Measurements from ENCODE around the gene AZIN2.

Gene AZIN2

GRCh38 chr1:33148615-33149014, 67.7 kb downstream of the AZIN2 start:
- DNase-seq (ENCODE audit: insufficient read length, low spot score) (no peak), FAIRE-seq (no peak)

GRCh38 chr1:33149453-33150190, 68.7 kb downstream of the AZIN2 start:
- FAIRE-seq: no peak

GRCh38 chr1:33150522-33150921, 69.6 kb downstream of the AZIN2 start:
- FAIRE-seq (no peak), DNase-seq (ENCODE audit: insufficient read length, low spot score) (no peak)

More at GRCh38 chr1:33149453-33150190, 68.7 kb downstream of the AZIN2 start:
- DNase-seq (ENCODE audit: insufficient read length, low spot score): no peak

GRCh38 chr1:33151116-33151515, 70.2 kb downstream of the AZIN2 start:
- FAIRE-seq (no peak), DNase-seq (ENCODE audit: insufficient read length, low spot score) (no peak)

GRCh38 chr1:33152685-33153432, 71.9 kb downstream of the AZIN2 start:
- DNase-seq (ENCODE audit: insufficient read length, low spot score) (no peak), FAIRE-seq (no peak)

GRCh38 chr1:33153650-33154049, 72.7 kb downstream of the AZIN2 start:
- FAIRE-seq (no peak), DNase-seq (ENCODE audit: insufficient read length, low spot score) (no peak)

- FAIRE-seq (no peak), DNase-seq (ENCODE audit: insufficient read length, low spot score) (no peak)
Measured at GRCh38 chr1:33155877-33156538, 75.1 kb downstream of the AZIN2 start.

GRCh38 chr1:33157131-33157530, 76.2 kb downstream of the AZIN2 start:
- FAIRE-seq (no peak), DNase-seq (ENCODE audit: insufficient read length, low spot score) (no peak)

GRCh38 chr1:33158366-33158765, 77.4 kb downstream of the AZIN2 start:
- FAIRE-seq (no peak), DNase-seq (ENCODE audit: insufficient read length, low spot score) (no peak)

GRCh38 chr1:33159577-33159976, 78.6 kb downstream of the AZIN2 start:
- no peak for DNase-seq (ENCODE audit: insufficient read length, low spot score)
- no peak for FAIRE-seq

- DNase-seq (ENCODE audit: insufficient read length, low spot score) (no peak), FAIRE-seq (no peak)
Measured at GRCh38 chr1:33161061-33161681, 80.2 kb downstream of the AZIN2 start.

GRCh38 chr1:33162141-33162540, 81.2 kb downstream of the AZIN2 start:
- FAIRE-seq: no peak
- DNase-seq (ENCODE audit: insufficient read length, low spot score): no peak

- no peak for FAIRE-seq
- no peak for DNase-seq (ENCODE audit: insufficient read length, low spot score)
Measured at GRCh38 chr1:33163621-33164519, 82.9 kb downstream of the AZIN2 start.

GRCh38 chr1:33165209-33165608, 84.3 kb downstream of the AZIN2 start:
- DNase-seq (ENCODE audit: insufficient read length, low spot score) (no peak), FAIRE-seq (no peak)

- no peak for FAIRE-seq
- no peak for DNase-seq (ENCODE audit: insufficient read length, low spot score)
Measured at GRCh38 chr1:33165809-33166208, 84.9 kb downstream of the AZIN2 start.

GRCh38 chr1:33167650-33168447, 86.9 kb downstream of the AZIN2 start:
- no peak for FAIRE-seq
- DNase-seq (ENCODE audit: insufficient read length, low spot score): no peak

GRCh38 chr1:33168556-33169289, 87.8 kb downstream of the AZIN2 start:
- DNase-seq (ENCODE audit: insufficient read length, low spot score) (no peak), FAIRE-seq (no peak)

GRCh38 chr1:33169290-33170055, 88.5 kb downstream of the AZIN2 start:
- FAIRE-seq (no peak), DNase-seq (ENCODE audit: insufficient read length, low spot score) (no peak)

All from GM19239 (cell line).